Measurements from ENCODE around the gene NEK6. TPM values are rescaled to one million over a fixed set of nuclear protein-coding genes. Genes with fewer than 3 reads are reported as not detected.
A peak's percentile ranks its signal among the peaks of the same experiment; 100 is the strongest.

The NEK6 gene
- total RNA-seq, 6 donors from 2014 or later, result 33.8 to 144 (median 59.7) TPM

DNA sequence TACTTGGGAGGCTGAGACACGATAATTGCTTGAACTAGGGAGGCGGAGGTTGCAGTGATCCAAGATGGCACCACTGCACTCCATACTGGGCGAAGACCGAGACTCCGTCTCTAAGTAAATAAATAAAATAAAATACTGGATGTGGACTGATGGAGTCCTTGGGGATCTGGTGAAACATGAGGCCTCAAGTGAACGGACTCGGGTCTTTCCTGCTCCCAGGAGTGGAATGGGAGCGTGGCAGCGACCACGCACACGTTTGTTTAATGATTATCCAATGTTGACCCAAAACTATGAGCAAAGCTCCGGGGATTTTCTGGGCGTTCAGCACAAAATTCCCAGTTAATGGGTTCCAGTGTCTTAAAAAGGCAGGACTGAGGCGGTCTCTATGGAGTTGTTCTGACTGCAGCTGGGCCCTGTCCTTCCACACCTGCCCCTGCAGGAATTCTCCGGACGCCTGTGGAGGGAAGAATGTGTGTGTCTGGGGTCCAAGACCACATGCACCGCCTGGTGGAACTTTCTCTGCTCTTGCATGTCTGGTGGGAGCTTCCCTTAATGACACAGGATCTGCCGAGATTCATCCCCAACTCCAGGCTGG, 26.6 kb downstream of the NEK6 start:
- Histone ChIP-seq H3K27me3 (no peaks in the 10 kb centered on the region), H3K4me3 (no peak overlapping the region), H3K9me3 (no peaks in the 10 kb centered on the region), H3K4me1 (peaks cover 78 to 80% (median 79%) of the 10 kb centered on the region in 4 donors), H3K27ac (peak overlapping the region; percentile 76 to 87 (median 82)), H3K36me3 (no peaks in the 10 kb centered on the region)
- 63 to 70% methylated on average over 11 to 18 of the region's 18 CpGs for WGBS, 2 donors
- peak in 1 of 2 donors; percentile 45 for DNase-seq
- no peak for ATAC-seq (ENCODE audit: low FRiP score in 2 of 2)
- TF ChIP-seq, protein P1, sequence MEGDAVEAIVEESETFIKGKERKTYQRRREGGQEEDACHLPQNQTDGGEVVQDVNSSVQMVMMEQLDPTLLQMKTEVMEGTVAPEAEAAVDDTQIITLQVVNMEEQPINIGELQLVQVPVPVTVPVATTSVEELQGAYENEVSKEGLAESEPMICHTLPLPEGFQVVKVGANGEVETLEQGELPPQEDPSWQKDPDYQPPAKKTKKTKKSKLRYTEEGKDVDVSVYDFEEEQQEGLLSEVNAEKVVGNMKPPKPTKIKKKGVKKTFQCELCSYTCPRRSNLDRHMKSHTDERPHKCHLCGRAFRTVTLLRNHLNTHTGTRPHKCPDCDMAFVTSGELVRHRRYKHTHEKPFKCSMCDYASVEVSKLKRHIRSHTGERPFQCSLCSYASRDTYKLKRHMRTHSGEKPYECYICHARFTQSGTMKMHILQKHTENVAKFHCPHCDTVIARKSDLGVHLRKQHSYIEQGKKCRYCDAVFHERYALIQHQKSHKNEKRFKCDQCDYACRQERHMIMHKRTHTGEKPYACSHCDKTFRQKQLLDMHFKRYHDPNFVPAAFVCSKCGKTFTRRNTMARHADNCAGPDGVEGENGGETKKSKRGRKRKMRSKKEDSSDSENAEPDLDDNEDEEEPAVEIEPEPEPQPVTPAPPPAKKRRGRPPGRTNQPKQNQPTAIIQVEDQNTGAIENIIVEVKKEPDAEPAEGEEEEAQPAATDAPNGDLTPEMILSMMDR (IDR thresholded peaks at IDR 0.05), result no peak
- TF ChIP-seq POLR2A (IDR thresholded peaks at IDR 0.05) (no peak), POLR2AphosphoS5 (IDR thresholded peaks at IDR 0.05) (peak; percentile 19 to 64), EP300 (IDR thresholded peaks at IDR 0.05) (peak in 1 of 4 donors; percentile 39)

DNA sequence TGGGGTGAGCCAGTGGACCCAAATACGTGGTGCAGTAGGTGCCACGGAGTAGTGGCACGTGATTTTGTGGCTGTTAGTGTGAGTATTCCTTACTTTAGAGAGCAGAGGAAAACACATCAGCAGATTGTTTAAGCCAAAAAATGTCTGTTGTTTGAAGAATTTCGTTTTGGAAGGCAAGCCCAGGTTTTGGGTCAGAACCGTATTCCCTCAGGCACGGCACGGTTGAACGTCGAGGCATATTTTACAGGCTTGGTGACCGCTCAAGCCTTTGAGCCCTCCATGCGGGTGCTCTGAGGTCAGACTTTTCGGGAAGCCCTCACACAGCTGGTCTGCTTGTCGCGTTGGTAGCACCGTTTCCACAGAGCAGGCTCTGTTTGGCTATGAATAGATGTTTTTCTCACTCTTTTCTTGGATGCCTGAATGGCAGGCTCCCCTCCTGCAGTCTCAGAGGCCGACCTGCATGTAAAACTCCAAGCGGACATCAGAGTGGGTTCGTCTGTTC, 27.2 kb downstream of the NEK6 start:
- Histone ChIP-seq H3K4me3 (no peak overlapping the region), H3K27ac (peak overlapping the region; percentile 76 to 87 (median 82)), H3K36me3 (no peaks in the 10 kb centered on the region), H3K4me1 (peaks cover 71 to 78% (median 74%) of the 10 kb centered on the region in 4 donors), H3K27me3 (no peaks in the 10 kb centered on the region), H3K9me3 (no peaks in the 10 kb centered on the region)
- DNase-seq, result no peak
- 82 to 85% methylated on average over 18 of the region's 18 CpGs for WGBS, 2 donors
- peak in 1 of 2 donors; percentile 46 for ATAC-seq (ENCODE audit: low FRiP score in 2 of 2)
- TF ChIP-seq EP300 (IDR thresholded peaks at IDR 0.05) (no peak), POLR2AphosphoS5 (IDR thresholded peaks at IDR 0.05) (peak in 1 of 2 donors; percentile 22), POLR2A (IDR thresholded peaks at IDR 0.05) (no peak)
- TF ChIP-seq, protein P1 (IDR thresholded peaks at IDR 0.05), result no peak

DNA sequence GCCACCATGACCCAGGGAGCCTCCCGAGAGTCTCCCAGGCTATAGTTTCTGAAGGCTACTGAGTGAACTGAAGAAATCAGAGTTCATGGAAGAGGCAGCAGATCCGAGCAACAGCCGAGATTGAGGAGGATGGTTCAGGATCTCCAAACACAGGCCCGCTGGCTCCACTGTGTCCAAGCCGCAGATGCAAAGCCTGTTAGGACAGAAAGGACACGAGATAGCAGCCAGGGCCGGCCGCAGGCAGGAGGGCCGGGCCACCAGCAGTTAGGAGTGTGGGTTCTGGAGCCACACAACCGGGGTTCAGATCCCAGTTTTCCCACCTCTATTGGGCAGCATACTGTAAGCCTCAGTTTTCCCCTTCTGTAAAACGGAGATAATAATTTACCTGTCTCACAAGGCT, 27.7 kb downstream of the NEK6 start:
- H3K27ac ChIP-seq, result peak overlapping the region; percentile 76 to 87 (median 82)
- H3K27me3 ChIP-seq, result no peaks in the 10 kb centered on the region
- H3K4me1 ChIP-seq, result peaks cover 69 to 78% (median 74%) of the 10 kb centered on the region in 4 donors
- no peak overlapping the region for H3K4me3 ChIP-seq
- no peak for TF ChIP-seq POLR2A (IDR thresholded peaks at IDR 0.05)
- TF ChIP-seq POLR2AphosphoS5 (IDR thresholded peaks at IDR 0.05), result no peak
- TF ChIP-seq EP300 (IDR thresholded peaks at IDR 0.05), result no peak
- TF ChIP-seq, protein P1 (IDR thresholded peaks at IDR 0.05), result no peak
- H3K36me3 ChIP-seq, result no peaks in the 10 kb centered on the region
- WGBS, 2 donors, result 73 to 79% methylated on average over 5 to 11 of the region's 11 CpGs
- no peak for DNase-seq
- H3K9me3 ChIP-seq, result no peaks in the 10 kb centered on the region
- no peak for ATAC-seq (ENCODE audit: low FRiP score in 2 of 2)

DNA sequence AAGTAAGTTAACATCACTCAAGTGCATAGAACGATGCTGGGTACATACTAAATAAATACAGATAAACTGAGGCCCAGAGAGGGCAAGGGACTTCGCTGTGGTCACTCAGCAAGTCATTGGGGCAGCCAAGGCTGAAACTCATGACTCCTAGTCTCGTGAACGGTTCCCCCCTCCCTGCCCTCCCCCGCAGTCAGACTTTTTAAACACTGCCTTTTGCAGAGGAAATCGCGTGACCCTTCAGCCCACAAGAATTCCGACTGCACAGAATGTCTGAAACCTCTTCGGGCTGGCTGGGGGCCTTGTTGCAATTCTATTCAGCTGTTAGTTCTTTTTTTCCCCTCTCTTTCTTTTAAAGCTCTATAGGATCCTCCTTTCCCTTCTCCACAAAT, 28.1 kb downstream of the NEK6 start:
- Histone ChIP-seq H3K4me1 (peaks cover 66 to 78% (median 72%) of the 10 kb centered on the region in 4 donors), H3K36me3 (no peaks in the 10 kb centered on the region), H3K27me3 (no peaks in the 10 kb centered on the region), H3K27ac (peak overlapping the region; percentile 76 to 87 (median 84)), H3K9me3 (no peaks in the 10 kb centered on the region), H3K4me3 (no peak overlapping the region)
- peak; percentile 53 to 60 for ATAC-seq (ENCODE audit: low FRiP score in 2 of 2)
- TF ChIP-seq EP300 (IDR thresholded peaks at IDR 0.05) (peak in 2 of 4 donors; percentile 53 to 68), POLR2AphosphoS5 (IDR thresholded peaks at IDR 0.05) (no peak), POLR2A (IDR thresholded peaks at IDR 0.05) (no peak)
- 9 to 12% methylated on average over 9 of the region's 9 CpGs for WGBS, 2 donors
- DNase-seq, result peak in 1 of 2 donors; percentile 89

DNA sequence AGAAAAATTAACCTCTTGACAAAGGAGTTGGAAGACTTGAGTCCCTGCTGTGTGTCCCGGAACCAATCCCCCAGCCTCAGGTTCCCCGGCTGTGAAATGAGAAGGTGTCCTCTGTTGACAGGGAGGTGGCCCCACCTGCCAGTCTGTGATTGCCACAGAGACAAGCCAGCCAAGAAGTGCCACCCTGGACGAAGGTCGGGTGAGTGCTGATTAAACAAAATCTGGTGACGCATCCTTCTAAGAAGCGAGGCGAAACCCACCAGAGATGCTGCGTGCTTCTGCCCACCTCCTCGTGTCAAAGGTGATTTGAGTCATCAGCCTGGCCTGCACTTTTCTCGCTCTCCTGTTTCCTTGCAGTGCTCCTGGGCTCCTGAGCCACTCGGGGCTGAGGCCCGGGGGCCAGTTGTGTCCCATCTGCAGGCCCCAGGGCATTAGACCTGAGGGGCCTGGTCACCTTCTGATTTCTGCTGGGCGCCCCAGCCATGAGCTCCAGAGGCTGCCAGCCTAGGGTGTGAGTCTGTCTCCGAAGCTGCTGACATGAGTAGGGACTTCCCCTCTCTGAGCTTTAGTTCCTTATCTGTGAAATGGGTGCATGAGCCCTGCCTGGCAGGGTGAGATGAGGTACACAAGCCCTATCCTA, 28.7 kb downstream of the NEK6 start:
- 27 to 64% methylated on average over 9 to 12 of the region's 14 CpGs for WGBS, 2 donors
- Histone ChIP-seq H3K4me1 (peaks cover 66 to 78% (median 72%) of the 10 kb centered on the region in 4 donors), H3K4me3 (no peak overlapping the region), H3K36me3 (no peaks in the 10 kb centered on the region), H3K27me3 (no peaks in the 10 kb centered on the region), H3K27ac (peak overlapping the region; percentile 76 to 87 (median 84)), H3K9me3 (no peaks in the 10 kb centered on the region)
- TF ChIP-seq, protein P1 (IDR thresholded peaks at IDR 0.05), result no peak
- no peak for TF ChIP-seq POLR2A (IDR thresholded peaks at IDR 0.05)
- TF ChIP-seq POLR2AphosphoS5 (IDR thresholded peaks at IDR 0.05), result no peak
- TF ChIP-seq EP300 (IDR thresholded peaks at IDR 0.05), result no peak
- ATAC-seq (ENCODE audit: low FRiP score in 2 of 2) (peak in 1 of 2 donors; percentile 21), DNase-seq (peak in 1 of 2 donors; percentile 80)

Data from upper lobe of left lung (tissue), 6 donors.